NCI-H1105 (cell line): ENCODE data around the gene CYP2C9.

Experiments
- DNase-seq: peaks from one replicate; lab custom pipeline; 2025; lab: John Stamatoyannopoulos, UW

The CYP2C9 gene

DNA sequence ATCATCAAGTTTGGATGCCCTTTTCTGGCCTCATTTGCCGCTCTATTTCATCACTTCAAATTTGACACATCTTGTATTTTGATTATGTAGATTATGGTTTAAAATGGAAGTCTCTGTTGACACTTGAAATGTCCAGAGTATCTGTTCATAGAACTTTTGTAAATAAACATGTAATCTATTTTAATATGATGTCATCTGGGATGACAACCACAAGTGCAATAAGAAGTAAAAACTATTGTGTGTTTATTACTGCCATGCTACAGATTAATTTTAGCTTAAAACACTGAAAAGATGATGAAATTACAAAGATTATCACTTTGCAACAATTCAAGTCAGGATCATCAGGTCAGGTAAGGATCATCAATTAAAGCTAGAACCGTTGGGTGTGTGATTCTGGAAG lies 100.8 kb downstream of the CYP2C9 start:
- DNase-seq, result no peak
